Left cardiac atrium (tissue), 4 donors: ENCODE measurements around the gene ASB9. TPM values are rescaled to one million over a fixed set of nuclear protein-coding genes. Genes with fewer than 3 reads are reported as not detected.
"Not testable (repeated sequence)": the region's sequence is repeated elsewhere in the genome, so short reads cannot be mapped to it uniquely, and the experiment has no call there.

Experiments
- ATAC-seq, 2 donors: fragments of 200-7000 bp; cut with Tn5 transposase; one replicate each; pipeline ENCODE4 v1.9.1; 2020; ENCODE audit warnings: mild to moderate bottlenecking in 2 of 2, moderate library complexity in 2 of 2
- DNase-seq: peaks from one replicate; pipeline ENCODE4 v3.0.0-alpha.2; 2020
- intact Hi-C, 2 donors: fragments of 100-400 bp; cut with DNase I; formaldehyde crosslinking; loops; one replicate each; pipeline versions ENCODE4 v1.14.1 to v1.15.1; 2022 to 2023
- long read RNA-seq: library from polyadenylated mRNA; unstranded; transcript quantifications from one replicate; pipeline ENCODE4 v2.0.0, GENCODE V29; 2021
- total RNA-seq, 2 donors: library from RNA; stranded (reverse); fragmentation: NEBNext Ultra II Directional; extraction: Animal tissue kit (Norgen Biotek cat#: 25700); gene quantifications; one replicate each; pipeline ENCODE4 v1.2.1, GENCODE V29; 2021
- donor health status: DM: no; HTN: yes; CAD: no.
- donor health status: DM: no; HTN: yes; CAD: no; lungs with severe emphysema.
- donor health status: DM: yes; HTN: yes; CAD: no.
- donor health status: Dilated cardiomyopathy.

The ASB9 gene, protein sequence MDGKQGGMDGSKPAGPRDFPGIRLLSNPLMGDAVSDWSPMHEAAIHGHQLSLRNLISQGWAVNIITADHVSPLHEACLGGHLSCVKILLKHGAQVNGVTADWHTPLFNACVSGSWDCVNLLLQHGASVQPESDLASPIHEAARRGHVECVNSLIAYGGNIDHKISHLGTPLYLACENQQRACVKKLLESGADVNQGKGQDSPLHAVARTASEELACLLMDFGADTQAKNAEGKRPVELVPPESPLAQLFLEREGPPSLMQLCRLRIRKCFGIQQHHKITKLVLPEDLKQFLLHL
- 1 to 10 TPM; 1.3 to 1.4 TPM for total RNA-seq
- long read RNA-seq = 0 reads

DNA sequence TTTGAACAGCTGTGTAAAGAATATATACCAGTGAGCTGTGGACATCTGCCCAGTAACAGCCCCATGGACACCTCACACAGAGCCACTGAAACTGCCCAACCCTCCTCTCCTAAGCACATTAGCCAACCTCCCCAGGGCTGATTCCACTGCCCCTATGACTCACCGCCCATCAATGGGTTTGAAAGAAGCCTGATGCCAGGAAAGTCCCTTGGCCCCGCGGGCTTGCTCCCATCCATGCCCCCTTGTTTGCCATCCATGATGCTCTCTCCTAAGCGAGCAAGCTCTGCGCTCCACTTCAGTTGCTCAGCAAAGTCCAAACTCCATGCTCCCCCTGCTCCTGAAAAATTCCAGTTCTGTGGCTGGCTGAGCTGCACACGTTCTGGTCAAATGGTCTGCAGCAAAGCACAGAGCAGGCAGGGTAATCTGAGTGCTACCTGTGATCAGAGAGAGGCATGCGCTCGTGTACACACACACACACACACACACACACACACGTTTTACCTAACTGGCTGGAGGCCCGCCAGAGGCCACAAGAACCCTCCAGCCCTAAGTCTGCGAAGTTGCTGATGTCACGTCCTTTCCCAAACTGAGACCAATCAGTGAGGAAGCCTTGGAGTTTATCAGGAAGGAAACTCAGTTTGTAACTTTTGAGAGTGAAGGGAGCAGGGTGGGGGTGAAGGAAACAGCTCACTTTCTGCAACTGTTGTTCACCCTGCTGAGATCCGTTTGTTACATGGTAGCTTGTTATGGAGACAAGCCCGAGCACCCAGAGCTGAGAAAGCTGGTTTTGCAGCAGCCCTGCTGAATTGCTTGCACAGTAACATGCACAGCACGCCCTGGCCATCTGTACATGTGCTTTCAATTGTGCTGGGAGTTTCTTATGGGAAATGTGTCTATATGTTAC lies at the start of gene ASB9:
ASB9 (minus strand) TSS at position 466 of the 904 bp plus-strand sequence; CDS start at position 257, 209 bp downstream.
- DNase-seq (peak; percentile 23), ATAC-seq (peak; percentile 38 to 75)
- intact Hi-C loops = no loop called here

DNA sequence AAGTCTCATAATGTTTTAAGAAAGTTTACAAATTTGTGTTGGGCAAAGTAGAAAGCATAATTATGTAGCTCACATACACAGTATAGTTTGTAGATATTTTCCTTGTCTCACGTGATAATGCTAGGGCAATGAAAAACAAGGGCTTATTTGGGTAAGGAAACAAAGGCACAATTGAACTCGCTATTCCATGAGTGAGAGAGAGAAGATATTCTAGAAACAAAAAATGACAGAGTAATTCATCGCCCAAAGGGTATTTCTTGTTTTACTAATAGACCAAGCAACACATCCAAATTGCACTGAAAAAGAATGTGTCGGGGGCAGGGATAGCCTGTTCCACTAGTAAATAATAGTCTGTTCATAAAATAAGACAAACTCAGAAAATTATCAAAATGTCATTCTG lies 49.2 kb upstream of the ASB9 start:
- DNase-seq (no peak), ATAC-seq (no peak)
- intact Hi-C loops = no loop called here

DNA sequence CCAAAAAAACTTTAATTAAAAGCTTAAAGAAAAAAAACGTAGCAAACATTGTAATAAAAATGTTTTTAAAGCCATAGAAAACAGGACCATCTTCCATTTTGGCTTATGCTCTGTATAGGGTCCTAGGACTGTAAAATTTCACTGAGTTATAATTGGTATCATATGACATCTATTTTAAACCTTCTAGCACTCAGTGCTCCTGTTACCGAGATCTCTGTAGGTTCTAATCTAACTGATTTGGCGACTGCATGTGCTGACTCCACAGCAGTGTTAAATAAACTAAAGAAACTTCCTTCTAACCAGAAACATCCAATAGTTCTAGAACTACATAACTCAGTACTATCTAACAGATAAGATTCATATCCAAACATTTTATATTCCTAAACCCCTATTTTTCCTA lies 45.6 kb upstream of the ASB9 start, which contains the start of gene ASB11:
ASB11 (minus strand) TSS at position 132 of the 400 bp plus-strand sequence; CDS start at position 97, 35 bp downstream.
- intact Hi-C loops = no loop called here
- DNase-seq = no peak
- ATAC-seq = no peak

DNA sequence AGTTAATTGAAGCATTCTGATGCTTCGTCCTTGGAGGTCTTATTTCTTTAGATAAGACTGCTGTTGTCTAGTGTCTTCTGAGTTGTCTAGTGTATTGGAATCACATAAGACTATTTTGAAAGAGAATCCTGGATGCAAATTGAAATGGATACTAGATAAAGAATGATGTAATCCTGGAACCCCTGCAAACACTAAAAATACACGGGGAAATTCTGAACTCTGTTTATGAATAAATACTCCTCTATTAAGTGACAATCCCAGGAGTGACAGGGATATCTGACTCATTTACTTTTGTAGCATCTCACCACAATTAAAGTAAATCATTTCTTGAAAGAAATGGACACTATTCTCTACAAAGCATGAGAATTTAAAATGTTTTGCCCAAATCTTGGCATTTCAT lies 44.6 kb upstream of the ASB9 start:
- ATAC-seq = no peak
- DNase-seq = no peak
- intact Hi-C loops = no loop called here

DNA sequence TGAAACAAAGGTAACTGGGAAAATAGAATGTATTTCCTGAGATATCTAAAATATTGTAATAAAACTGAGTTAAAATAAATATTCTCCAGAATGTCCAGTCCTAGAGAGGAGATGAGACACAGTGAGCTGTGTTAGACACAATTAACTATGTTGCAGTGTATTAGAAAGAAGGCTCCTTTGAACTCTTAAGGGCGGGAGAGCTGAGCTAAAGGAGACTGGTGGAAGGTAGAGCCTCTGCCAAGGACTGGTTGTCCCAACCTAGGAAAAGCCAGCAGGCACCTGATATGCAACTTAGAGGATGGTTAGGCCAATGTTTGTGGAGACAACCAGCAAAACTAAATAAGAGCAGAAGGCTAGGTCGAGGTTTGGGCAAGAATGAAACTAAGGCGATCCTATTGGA lies 41.2 kb upstream of the ASB9 start:
- intact Hi-C loops = no loop called here
- ATAC-seq = peak in 1 of 2 donors; percentile 44
- no peak for DNase-seq

DNA sequence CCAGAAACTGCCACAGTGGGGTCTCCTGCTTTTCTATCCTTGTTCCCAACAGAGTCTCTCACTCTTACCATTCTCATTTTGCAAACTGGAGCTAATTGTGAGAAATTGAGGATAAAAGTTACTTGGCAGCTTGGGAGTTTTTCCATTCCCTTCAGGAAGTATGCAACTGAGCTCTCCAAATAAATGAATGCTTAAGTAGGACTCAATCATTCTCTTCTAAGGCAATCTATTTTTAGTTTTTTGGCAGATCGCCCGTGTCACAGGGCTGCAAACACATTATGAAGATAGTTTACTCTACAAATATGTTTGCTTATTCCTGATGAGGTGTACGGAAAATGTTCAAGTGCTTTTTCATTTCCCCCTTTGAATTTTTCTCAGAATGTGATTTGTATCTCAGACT lies 40.2 kb upstream of the ASB9 start:
- peak; percentile 26 for DNase-seq
- intact Hi-C loops = no loop called here
- ATAC-seq = peak; percentile 68 to 84

DNA sequence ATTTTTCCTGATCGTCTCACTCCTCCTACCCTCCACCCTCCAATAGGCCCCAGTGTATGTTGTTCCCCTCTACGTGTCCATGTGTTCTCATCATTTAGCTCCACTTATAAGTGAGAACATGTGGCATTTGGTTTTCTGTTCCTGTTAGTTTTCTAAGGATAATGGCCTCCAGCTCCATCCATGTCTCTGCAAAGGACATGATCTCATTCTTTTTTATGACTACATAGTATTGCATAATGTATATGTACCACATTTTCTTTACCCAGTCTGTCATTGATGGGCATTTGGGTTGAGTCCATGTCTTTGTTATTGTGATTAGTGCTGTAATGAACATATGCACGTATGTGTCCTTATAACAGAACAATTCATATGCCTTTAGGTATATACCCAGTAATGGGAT lies 36.0 kb upstream of the ASB9 start:
- DNase-seq, ATAC-seq, intact Hi-C loops: not testable (repeated sequence)

DNA sequence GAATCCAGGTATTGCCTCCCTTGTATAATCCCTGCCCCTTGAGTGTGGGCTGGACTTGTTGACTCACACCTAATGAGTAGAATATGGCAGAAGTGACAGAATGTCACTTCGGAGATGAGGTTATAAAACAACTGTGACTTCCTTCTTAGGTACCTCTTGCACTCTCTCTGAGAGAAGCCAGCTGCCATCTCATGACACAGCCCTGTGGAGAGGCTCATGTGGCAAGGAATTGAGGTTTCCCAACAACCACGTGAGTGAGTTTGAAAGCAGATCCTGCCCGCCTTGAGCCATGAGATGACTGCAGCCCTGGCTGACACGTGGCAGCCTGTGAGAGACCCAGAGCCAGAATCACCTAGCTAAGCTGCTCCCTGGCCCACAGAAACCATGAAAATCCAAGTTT lies 32.0 kb upstream of the ASB9 start:
- ATAC-seq (peak; percentile 76 to 87), DNase-seq (peak; percentile 56)
- intact Hi-C loops = no loop called here

DNA sequence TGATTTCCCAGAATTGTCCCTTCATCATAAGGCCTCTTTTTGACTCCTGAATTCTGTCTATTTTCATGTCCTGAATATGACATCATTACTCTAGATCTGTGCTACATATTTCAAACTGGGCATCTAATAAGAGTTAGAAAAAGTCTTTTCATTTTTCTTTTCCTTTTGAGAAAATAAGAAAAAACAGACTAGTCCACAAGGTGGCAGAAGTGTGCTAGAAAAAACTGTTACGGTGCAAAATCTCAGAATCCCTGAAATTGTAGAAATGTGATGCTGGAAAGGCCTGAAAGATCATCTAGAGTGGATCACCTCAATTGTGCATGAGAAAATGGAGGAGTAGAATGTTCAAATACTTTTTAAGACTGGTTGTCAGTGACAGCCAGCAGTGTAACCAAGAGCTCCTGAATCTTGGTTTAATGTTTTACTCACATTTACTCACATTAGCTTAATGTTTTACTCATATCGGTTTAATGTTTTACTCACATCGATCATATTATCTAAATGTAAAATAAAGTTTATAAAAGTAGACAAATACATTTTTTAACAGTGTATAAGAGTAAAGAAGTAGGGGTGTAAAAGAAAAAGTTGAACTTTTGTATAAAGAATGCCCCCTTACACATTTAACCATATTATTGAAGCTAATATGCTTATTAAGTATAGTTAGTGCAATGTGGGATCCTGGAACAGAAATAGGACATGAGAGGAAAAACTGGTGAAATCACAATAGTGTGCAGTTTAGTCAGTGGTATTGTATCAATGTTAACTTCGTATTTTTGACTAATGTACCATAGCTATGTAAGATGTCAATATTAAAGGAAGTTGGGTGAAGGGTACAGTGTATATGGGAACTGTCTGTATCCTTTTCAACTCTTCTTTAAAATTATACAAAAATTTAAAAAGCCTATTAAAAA lies 30.3 kb upstream of the ASB9 start:
- no peak for DNase-seq
- intact Hi-C loops = loop anchor here in 1 of 2 donors (5.0 kb wide), 2 partner anchors 37 to 167 kb away; partner anchors contain the start of gene PIGA
- ATAC-seq = no peak

DNA sequence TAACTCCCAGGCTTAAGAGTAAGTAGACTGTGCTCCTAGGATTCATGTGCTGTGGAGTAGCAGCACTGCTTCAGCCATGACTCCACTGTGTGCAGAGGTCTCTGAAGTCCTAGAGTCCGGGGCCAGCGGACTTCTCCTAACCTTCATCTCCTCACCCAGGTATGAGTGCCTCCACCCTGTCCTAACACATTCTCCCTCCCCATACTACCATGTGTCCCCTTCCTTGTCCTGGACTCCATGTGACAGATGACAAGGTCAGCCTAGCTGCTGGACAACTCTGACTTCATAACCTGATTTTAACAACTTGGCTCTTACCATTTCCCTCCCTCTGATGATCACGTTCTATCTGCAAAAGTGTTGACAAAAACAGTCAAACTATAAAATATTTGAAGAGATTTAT lies 28.9 kb upstream of the ASB9 start:
- DNase-seq (no peak), ATAC-seq (peak in 1 of 2 donors; percentile 50)
- intact Hi-C loops = loop anchor here in 1 of 2 donors (5.0 kb wide), 2 partner anchors 39 to 169 kb away; partner anchors contain the start of gene PIGA

DNA sequence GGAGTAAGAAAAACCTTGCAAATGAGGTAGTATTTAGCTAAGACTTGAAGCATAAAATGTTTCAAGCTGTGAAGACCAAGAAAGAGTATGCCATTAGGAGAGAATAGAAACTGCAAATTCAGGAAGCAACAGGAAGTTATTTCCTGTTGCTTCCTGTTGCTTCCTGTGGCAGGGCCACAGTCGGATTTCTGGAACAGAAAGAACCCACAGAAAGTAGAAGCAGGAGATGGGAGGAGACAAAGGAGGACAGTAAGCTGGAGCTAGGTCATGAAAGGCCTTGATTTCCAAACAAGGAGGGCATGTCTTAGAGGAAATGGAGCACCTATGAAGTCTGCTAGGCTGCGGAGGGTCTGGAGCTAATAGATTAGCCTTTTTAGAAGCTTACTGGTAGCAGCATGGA lies 28.3 kb upstream of the ASB9 start:
- ATAC-seq (peak in 1 of 2 donors; percentile 44), DNase-seq (no peak)
- intact Hi-C loops = loop anchor here in 1 of 2 donors (5.0 kb wide), 2 partner anchors 39 to 169 kb away; partner anchors contain the start of gene PIGA

DNA sequence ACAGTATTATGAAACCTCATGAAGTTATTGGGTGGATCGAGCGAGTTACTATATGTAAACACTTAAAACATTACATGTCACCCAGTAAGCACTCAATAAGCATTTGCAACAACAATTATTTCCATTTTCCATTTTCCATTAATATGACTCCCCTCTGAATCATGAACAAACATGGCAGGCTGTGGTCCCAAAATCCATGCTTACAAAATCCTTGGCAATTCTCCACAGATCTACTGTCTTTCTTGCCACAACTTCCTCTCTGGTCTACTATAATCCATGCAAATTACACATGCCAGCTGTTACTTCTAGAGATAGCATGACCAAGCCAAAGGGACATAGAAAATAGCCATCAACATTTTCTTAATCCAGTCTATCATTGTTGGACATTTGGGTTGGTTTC lies 23.6 kb upstream of the ASB9 start:
- ATAC-seq (no peak), DNase-seq (no peak)
- intact Hi-C loops = no loop called here

DNA sequence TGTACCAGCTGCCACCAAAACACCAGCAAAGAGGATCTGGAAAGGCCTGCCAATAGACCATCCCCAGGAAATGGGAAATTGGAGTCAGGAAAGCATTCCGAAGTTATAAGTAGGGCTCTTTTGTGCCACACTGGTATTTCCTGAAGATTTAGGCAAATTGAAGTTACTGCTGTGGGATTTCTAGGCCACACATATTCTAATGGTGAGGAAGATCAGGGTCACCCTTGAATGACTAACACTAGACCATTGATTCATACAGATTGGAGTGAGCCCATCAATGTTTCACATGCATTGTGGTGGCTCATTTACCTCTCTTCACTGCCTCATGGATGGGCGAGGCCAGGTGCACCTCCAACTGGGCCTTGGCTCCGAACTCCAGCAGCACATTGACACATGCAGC lies 23.0 kb upstream of the ASB9 start:
- ATAC-seq (no peak), DNase-seq (no peak)
- intact Hi-C loops = no loop called here

DNA sequence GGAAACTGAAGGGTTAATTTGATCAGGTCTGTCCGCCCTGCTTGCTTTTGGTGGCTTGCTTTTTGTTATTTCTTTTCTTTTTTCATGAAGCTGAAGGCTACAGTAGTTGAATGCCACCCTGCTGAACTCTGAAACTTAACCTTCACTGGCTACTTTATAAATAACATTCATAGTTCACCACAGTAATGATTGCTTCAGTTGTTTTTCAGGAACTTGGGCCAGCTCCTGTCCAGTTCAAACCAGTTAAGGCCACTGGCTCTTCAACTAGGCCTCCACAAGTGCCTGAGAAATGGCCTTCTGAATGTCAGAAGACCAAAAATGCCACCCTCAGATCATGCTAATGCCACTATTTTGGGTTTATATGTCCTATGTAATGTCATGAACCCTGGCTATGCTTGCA lies 7.7 kb upstream of the ASB9 start:
- intact Hi-C loops = no loop called here
- no peak for ATAC-seq
- no peak for DNase-seq

DNA sequence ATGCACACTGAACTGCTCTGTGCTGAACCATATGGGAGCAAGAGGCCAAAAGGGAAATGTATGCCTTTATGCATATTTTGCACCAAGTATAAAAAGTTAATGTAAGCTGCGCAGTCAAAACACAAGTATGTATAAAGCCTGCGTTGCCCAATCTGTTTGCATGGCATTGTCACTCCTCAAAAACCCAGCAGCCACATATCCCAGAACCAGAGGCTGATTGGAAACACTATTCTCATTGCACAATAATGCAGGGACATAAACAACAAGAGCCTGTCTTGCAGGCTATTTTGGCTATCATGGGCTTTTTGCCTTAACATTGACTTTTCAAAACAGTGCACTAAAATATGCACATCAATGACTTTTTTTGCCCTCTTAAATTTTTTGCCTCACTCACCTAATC lies 5.1 kb upstream of the ASB9 start:
- intact Hi-C loops = no loop called here
- no peak for DNase-seq
- ATAC-seq = no peak

DNA sequence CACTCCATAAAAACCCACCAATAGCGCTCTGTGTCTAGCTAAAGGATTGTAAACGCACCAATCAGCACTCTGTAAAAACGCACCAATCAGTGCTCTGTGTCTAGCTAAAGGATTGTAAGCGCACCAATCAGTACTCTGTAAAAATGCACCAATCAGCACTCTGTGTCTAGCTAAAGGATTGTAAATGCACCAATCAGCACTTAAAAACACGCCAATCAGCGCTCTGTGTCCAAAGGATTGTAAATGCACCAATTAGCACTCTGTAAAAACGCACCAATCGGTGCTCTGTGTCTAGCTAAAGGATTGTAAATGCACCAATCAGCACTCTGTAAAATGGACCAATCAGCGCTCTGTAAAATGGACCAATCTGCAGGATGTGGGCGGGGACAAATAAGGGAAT lies 3.4 kb upstream of the ASB9 start:
- intact Hi-C loops = not testable (repeated sequence)

DNA sequence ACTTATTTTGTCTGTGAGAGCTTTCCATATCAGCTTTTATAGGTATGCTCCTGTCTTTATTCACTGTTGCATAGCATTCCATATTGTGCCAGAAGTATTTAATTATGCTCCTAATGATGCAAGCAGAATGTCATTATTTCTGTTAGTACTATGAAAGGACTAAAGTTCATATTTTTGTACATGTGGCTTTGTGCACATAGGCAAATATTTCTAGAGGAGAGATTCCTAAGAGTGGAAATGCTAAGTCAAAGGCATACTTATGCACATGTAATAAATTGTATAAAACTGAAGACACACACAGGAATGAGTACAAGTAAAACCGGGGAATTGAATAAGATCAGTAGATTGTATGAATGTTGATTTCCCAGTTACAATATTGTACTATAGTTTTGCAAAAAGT lies 1.9 kb upstream of the ASB9 start:
- ATAC-seq (no peak), DNase-seq (no peak)
- intact Hi-C loops = no loop called here

More for the DNA sequence above, 3.4 kb upstream of the ASB9 start:
- not testable (repeated sequence) for DNase-seq, ATAC-seq

DNA sequence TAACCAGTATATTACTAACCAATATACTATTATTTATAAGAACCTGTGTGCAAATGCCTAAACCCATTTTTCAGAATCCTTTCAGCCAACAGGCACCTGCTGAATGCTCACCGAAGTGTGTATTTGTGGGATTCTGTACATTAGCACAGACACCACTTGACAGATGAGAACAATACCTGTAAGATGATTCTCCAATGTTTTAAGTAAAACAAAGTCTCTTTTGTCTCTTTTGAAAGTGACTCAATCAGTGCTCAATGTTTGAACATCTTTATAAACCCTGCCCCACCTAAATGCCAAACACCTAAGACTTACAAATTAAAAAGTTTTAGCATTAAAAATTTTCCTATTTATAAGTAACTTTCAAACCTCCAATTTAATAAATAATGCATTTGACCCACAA lies 763 bp downstream of the ASB9 start:
- ATAC-seq (no peak), DNase-seq (no peak)
- intact Hi-C loops = no loop called here

DNA sequence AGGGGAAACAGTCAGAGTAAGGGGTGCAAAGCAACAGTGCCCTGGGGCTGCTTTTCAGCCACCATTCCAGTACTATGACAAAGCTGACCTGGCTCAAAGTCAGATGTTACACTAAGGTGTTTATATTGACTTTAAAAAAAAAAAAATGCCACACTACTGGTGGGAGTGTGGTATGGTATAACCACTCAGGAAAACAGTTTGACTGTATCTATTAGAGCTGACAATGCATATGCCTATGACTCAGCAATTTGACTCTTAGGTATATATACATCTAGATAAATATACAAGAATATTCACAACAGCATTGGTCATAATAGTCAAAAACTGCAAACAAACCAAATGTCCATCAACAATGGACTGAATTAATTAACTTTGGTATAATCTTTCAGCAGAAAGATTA lies 15.0 kb downstream of the ASB9 start:
- ATAC-seq (no peak), DNase-seq (no peak)
- intact Hi-C loops = no loop called here
